HEK293 (cell line): ENCODE data around the gene MVD.

Experiments
- CTCF ChIP-seq: fragments of 450-650 bp; formaldehyde crosslinking; IDR thresholded peaks from 2 replicates; pipeline ENCODE4 v1.5.1; 2016; ENCODE audit warnings: missing biosample characterization, missing genetic modification characterization
- YY1 ChIP-seq: fragments of 450-650 bp; formaldehyde crosslinking; IDR thresholded peaks from 2 replicates; pipeline ENCODE4 v1.5.1; 2018; ENCODE audit warnings: missing biosample characterization, missing genetic modification characterization
- ZNF121 ChIP-seq: fragments of 450-650 bp; formaldehyde crosslinking; IDR thresholded peaks from 2 replicates; pipeline ENCODE4 v1.5.1; 2016; ENCODE audit warnings: missing biosample characterization, missing genetic modification characterization
- ZNF585B ChIP-seq: fragments of 450-650 bp; formaldehyde crosslinking; IDR thresholded peaks from 2 replicates; pipeline ENCODE4 v1.5.1; 2016; ENCODE audit warnings: missing biosample characterization, missing genetic modification characterization

- TF ChIP-seq ZNF585B (tag by site-specific recombination) (no peak), ZNF121 (tag by site-specific recombination) (no peak), YY1 (no peak), CTCF (tag by site-specific recombination) (no peak)
Measured at GRCh38 chr16:88691129-88691813, 28.4 kb upstream of the MVD start.
